Fibroblast of villous mesenchyme (primary cell): ENCODE measurements around the gene DCBLD1. TPM values are rescaled to one million over a fixed set of nuclear protein-coding genes. Genes with fewer than 3 reads are reported as not detected.

Source experiments
- DNase-seq: peaks from one replicate; pipeline ENCODE4 v3.0.0-alpha.2; 2010; ENCODE audit warnings: low read depth
- H3K4me3 ChIP-seq: 2 replicates; pipeline ENCODE4 v1.5.1; 2011; ENCODE audit warnings: low read depth, mild to moderate bottlenecking, low read length
- CTCF ChIP-seq: IDR thresholded peaks from 2 replicates; pipeline ENCODE4 v1.5.1; 2012; ENCODE audit warnings: low read depth, mild to moderate bottlenecking, low read length; ENCODE audit not compliant: insufficient read depth
- total RNA-seq: library from RNA; depleted of rRNA; stranded (reverse); fragments of >200 nt; gene quantifications from 2 replicates; pipeline ENCODE4 v1.2.3, GENCODE V29; 2012

Gene DCBLD1
- total RNA-seq, 1 donor, result 69.1 TPM

GRCh38 chr6:117520603-117521395 is 38.3 kb downstream of the DCBLD1 start:
- DNase-seq, result no peak
- H3K4me3 ChIP-seq, result no peak overlapping the region
- no peak for TF ChIP-seq CTCF

- peak; percentile 42 for DNase-seq
- no peak overlapping the region for H3K4me3 ChIP-seq
- no peak for TF ChIP-seq CTCF
These were observed 39.5 kb downstream of the DCBLD1 start for GRCh38 chr6:117521791-117522502.

GRCh38 chr6:117525607-117526006 is 43.1 kb downstream of the DCBLD1 start:
- no peak for DNase-seq
- TF ChIP-seq CTCF, result no peak
- H3K4me3 ChIP-seq, result no peak overlapping the region

- no peak for DNase-seq
- H3K4me3 ChIP-seq, result no peak overlapping the region
- TF ChIP-seq CTCF, result no peak
These were observed 48.2 kb downstream of the DCBLD1 start for GRCh38 chr6:117530467-117531242.

- no peak for DNase-seq
- no peak for TF ChIP-seq CTCF
- no peak overlapping the region for H3K4me3 ChIP-seq
These were observed 48.9 kb downstream of the DCBLD1 start for GRCh38 chr6:117531346-117531745.

- no peak overlapping the region for H3K4me3 ChIP-seq
- TF ChIP-seq CTCF, result no peak
- DNase-seq, result no peak
These were observed 49.6 kb downstream of the DCBLD1 start for GRCh38 chr6:117531809-117532725.
